SIG-M5 treated with dmso at 0.1 percent for 504 hours (cell line): Measurements from ENCODE around the gene FGF14.

Source experiments
- DNase-seq: peaks from one replicate; lab custom pipeline; 2025; ENCODE audit not compliant: unreplicated experiment; lab: John Stamatoyannopoulos, UW

Gene FGF14

GRCh38 chr13:102002287-102002686 lies 399.6 kb downstream of the FGF14 start:
- DNase-seq = no peak

GRCh38 chr13:102000764-102001163 lies 401.1 kb downstream of the FGF14 start:
- no peak for DNase-seq

- no peak for DNase-seq
These were observed 403.7 kb downstream of the FGF14 start for GRCh38 chr13:101998129-101998528.

GRCh38 chr13:101996954-101997353 lies 404.9 kb downstream of the FGF14 start:
- no peak for DNase-seq

- DNase-seq = no peak
These were observed 412.0 kb downstream of the FGF14 start for GRCh38 chr13:101989798-101990350.

GRCh38 chr13:101988140-101988539 lies 413.7 kb downstream of the FGF14 start:
- no peak for DNase-seq

- DNase-seq = no peak
These were observed 415.5 kb downstream of the FGF14 start for GRCh38 chr13:101986316-101986715.

GRCh38 chr13:101985321-101985720 lies 416.5 kb downstream of the FGF14 start:
- no peak for DNase-seq

- no peak for DNase-seq
These were observed 418.9 kb downstream of the FGF14 start for GRCh38 chr13:101982903-101983302.

GRCh38 chr13:101979825-101980224 lies 422.0 kb downstream of the FGF14 start:
- DNase-seq = no peak

- DNase-seq = no peak
These were observed 423.1 kb downstream of the FGF14 start for GRCh38 chr13:101978552-101979315.

- DNase-seq = no peak
These were observed 424.4 kb downstream of the FGF14 start for GRCh38 chr13:101977475-101977874.

- DNase-seq = no peak
These were observed 429.7 kb downstream of the FGF14 start for GRCh38 chr13:101972191-101972590.

GRCh38 chr13:101970341-101970740 lies 431.5 kb downstream of the FGF14 start:
- DNase-seq = no peak

- no peak for DNase-seq
These were observed 434.1 kb downstream of the FGF14 start for GRCh38 chr13:101967781-101968180.

- no peak for DNase-seq
These were observed 434.6 kb downstream of the FGF14 start for GRCh38 chr13:101967216-101967615.

GRCh38 chr13:101965096-101965495 lies 436.8 kb downstream of the FGF14 start:
- DNase-seq = no peak

GRCh38 chr13:101959016-101959415 lies 442.8 kb downstream of the FGF14 start:
- DNase-seq = no peak

GRCh38 chr13:101955764-101956163 lies 446.1 kb downstream of the FGF14 start:
- DNase-seq = no peak

GRCh38 chr13:101951114-101951513 lies 450.7 kb downstream of the FGF14 start:
- no peak for DNase-seq

- DNase-seq = no peak
These were observed 452.2 kb downstream of the FGF14 start for GRCh38 chr13:101949681-101950080.

GRCh38 chr13:101946401-101946800 lies 455.4 kb downstream of the FGF14 start:
- DNase-seq = no peak

- DNase-seq = no peak
These were observed 456.4 kb downstream of the FGF14 start for GRCh38 chr13:101945435-101945834.
